T-helper 1 cell treated with Interleukin-12 subunit alpha and Interleukin-12 subunit beta and Interleukin-4 antibody, amounts not matched to agents 30 ng/mL and 1 ng/mL, for 36 hours (primary cell): ENCODE data around the gene INHBB. TPM values are rescaled to one million over a fixed set of nuclear protein-coding genes. Genes with fewer than 3 reads are reported as not detected.
"Not testable (repeated sequence)": the region's sequence is repeated elsewhere in the genome, so short reads cannot be mapped to it uniquely, and the experiment has no call there.

ENCODE experiments used
- intact Hi-C: fragments of 100-400 bp; cut with micrococcal nuclease; formaldehyde crosslinking; loops from one replicate; pipeline ENCODE4 v1.15.1; 2024
- total RNA-seq: library from RNA; stranded (reverse); gene quantifications from 2 replicates; pipeline ENCODE4 v1.2.3, GENCODE V29; 2022

Gene INHBB
- total RNA-seq, 1 donor from 2014 or later, result not detected

DNA sequence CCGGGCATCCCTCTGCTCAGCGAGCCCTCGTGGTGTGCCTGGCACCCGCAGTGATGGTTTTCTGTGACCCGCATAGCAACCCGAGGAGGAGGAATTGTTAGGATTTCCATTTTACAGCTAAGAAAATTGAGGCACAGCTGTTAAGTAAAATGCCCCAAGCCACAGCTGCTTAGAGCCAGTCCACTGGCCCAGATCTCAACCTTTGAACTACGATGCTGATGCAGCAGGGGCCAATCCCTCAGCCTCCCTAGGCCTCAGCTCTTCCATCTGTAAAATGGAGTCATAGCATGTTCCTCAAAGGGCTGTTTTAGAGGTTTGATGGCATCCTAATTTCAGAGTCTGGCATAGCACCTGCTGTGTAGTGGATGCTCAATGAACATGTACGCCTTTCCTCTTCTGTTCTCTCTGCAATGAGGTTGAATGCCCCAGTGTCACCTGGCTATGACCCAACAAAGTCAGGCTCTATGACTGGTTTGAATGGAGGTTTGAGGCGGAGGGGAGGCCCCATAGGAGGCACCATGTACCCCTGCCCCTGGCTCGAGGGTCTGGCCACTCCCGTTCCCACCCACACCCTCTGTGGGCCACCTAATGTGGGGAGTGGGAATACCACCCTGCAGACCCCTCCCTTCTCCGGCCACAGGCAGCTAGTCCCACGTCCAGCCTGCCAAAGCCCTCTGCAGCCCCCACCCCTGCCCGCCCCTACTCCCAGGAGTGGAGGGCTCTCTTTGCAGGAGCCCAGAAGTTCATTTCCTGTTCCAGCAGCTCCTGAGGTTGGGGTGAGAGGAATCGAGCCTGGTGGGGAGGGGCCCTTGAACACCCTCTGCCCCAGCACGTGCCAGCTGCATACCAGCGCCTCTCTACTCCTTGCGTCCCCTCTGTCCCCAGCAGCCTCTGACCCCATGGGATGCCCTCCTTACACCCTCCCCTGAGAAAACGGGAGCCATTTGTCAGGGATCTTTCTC is 31.0 kb downstream of the INHBB start:
- intact Hi-C loops, result no loop called here

GRCh38 chr2:120378605-120379004 is 32.7 kb downstream of the INHBB start:
- intact Hi-C loops, result no loop called here

- intact Hi-C loops, result no loop called here
Observed at GRCh38 chr2:120379916-120380893, 34.3 kb downstream of the INHBB start.

GRCh38 chr2:120381192-120381591 is 35.3 kb downstream of the INHBB start:
- intact Hi-C loops, result no loop called here

DNA sequence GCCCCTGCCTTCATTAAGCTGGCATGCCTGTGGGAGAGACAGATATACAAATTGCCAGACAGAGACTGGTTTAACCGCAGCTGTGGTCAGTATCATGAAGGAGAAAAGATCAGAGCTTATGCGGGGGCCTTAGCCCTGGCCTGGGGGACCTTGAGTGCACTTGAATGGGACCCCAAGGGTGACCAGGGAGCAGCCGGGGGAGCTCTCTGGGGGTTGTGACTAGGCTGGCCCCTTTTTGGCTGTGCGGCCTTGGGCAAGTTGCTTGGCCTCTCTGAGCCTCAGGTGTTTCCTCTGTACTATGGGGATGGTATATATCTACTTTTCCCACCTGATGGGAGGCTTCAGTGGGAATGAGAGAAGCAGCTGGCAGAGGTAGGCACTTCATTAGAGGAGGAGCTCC is 35.7 kb downstream of the INHBB start:
- intact Hi-C loops, result no loop called here

DNA sequence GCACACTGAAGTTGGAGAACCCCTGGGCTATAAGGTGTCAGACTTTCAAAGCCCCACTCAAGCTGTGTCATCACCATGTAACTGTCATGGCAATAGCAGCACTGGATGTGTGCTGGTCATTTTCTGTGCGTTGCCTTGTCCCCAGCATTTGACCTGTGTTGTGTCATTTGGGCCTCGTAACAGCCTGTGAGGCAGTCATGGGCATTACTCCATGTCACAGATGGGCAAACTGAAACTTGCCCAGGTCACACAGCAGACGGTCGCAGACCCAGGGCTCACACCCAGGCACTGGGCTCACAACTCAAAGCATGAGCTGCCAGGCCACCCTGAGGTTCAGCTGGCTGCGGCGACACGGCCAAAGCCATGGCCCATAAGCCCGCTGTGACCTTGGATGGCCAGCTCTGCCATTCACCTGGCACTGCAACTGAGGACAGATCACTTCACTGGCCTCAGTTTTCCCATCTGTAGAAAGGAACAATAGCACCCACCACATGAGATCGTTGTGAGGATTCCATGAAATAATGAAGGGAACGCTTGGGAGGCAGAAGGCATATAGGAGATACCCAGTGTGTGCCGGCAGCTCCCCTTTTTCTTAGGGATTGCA is 36.7 kb downstream of the INHBB start:
- intact Hi-C loops, result no loop called here

DNA sequence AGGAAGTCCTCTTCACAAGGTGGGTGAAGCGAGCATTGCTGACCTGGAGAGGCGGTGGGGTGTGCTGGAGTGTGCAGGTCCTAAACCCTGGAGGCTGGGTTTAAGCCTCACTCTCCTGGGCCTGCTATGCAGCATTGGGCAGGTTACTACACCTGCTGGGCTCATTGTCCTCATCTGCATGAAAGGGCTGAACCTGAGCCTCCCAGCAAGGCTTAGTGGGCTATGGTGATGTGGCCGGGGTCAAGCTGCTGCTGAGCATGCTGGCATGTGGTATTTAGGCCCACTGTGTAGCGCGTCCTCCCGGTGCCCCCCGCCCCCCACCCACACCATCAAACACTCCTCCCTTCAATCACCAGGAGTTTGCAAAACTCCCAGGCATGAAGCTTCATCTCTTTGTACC is 37.3 kb downstream of the INHBB start:
- intact Hi-C loops, result no loop called here

DNA sequence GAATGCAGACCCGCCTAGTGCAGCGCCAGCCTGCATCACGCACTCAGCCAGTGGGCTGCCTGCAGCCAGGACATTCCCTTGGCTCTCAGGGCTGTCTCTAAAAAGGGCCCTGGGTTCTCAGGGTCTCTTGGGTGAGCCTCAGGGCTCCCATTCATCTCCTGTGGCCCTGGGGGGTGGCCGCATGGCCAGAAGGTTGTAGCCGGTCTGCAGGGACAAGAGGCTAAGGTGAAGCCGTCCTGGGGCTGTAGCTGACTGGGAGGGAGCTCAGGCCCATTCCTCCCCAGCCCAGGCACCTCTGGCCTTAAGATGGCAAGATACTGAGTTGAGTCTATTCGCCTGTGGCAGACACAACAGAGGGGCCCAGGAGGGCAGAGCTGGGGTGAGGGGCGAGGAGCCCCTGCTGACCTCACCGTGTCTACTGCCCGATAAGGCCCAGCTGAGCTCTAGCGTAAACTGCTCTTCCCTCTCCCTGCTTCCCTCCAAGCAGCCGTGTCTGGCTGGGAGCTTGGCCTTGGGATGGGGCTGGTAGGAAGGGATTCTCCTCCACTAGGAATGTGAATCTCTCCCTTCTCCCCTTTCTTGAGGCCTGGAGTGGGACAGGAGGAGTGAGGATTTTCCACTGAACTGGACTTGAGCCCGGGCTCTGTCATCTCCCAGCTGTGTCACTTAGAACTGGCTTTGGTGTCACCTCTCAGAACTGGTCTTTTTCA is 37.9 kb downstream of the INHBB start:
- intact Hi-C loops, result no loop called here

DNA sequence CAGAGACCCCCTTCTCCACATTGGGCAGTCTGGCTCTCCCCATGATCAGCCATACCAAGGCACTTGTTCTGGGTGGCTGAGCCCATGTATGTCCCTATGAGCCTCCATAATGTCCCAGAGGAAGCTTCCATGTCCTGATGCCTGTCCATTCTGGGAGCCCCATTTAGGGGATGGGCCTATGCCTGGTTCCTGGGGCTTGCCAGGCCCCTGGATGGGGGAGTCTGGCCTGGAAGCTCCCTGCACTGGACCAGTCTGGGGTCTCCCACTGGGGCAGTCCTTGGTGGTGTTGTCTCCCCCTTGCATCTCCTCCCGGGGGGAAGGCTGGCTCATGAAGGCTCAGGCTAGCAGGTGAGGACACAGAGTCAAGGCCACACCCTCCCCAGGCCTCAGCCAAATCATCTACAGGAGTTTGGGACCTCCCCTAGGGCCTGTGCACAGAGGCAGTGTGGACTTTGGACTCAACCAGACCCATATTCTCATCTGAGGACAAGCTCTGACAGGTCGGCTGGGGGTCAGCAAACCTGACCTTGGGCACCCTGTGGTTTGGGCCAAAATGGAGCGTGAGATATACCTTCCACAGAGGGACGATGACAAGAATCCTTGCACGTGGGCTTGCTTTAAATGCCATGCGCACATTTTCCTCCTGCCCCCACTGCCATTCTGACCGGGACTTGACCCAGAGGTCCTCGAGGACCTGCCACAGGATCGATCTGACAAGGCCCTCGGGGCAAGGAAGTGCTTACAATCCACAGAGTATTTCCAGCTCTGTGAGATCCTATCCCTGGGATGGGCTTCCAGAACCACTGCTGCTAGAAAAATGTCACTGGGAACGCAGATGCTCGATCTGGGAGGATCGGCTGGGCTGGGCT is 38.8 kb downstream of the INHBB start:
- intact Hi-C loops, result no loop called here

- intact Hi-C loops, result no loop called here
Observed at GRCh38 chr2:120385355-120386127, 39.6 kb downstream of the INHBB start.

- intact Hi-C loops, result no loop called here
Observed at GRCh38 chr2:120388222-120389035, 42.5 kb downstream of the INHBB start.

GRCh38 chr2:120389036-120389391 is 43.1 kb downstream of the INHBB start:
- intact Hi-C loops, result no loop called here

DNA sequence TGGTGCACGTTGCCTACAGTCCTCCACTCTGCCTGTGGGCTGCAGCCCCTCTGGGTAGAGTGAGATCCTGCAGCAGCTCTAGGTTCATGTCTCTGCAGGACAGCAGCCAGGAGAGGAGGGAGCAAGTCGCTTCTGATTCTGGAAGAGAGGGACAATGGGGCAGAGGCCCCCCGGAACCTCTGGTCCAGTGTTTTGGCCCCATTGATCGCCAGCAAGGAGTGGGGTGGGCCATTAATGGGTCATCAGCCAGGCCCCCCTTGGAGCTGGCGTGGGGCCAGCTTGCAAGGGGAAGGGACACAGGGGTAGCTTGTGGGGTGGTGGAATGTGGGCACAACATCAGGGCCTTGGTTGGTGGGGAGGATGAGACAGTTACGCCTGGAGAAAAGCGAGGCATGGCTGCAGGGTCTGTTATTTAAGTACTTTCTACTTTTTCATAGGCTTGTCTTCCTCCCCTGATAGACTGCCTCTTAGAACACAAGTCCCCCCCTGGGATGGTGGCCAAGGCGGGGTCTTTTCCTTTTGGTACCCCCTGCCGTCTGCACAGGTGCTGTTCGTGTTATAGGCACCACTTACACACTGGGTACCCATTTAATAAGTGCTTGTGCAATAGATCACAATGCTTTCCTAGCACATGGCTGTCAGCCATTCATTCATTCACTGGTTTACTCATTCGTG is 44.6 kb downstream of the INHBB start:
- intact Hi-C loops, result no loop called here

GRCh38 chr2:120391382-120391781 is 45.4 kb downstream of the INHBB start:
- intact Hi-C loops, result not testable (repeated sequence)

DNA sequence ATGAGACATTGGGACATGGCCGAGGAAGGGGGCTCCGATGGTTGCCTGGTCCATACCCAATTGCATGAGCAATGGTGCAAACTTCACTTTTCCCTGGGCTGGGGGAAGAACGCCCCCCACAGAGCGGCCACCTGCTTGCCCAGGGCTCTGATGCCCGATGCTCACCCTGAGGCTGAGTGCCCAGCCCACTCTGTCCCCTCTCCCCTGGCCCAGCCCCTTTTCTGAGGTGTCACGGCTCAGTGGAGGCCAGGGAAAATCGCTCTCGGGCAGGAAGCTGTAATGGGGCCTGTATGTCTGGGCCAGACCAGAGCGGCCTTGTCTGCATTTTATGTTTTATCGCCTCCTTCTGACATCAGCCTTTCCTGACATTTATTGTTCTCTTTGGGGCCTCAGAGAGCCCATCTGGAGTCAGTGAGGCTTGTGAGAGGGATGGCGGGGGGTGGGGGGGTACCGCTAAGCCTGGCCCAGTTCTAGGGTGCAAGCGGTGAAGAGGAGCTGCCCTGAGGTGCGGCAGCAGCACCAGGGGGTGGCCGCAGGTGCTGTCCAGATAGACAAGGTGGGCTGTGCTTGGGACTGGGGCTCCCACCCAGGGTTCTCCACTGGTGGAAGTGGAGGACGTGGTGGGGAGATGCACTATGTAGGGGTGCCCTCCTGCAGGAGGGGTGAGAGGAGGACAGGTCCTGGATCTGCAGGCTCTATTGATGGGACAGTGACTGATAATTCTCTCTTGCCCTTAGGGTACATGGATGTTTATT is 46.2 kb downstream of the INHBB start:
- intact Hi-C loops, result no loop called here

GRCh38 chr2:120392923-120393322 is 47.0 kb downstream of the INHBB start:
- intact Hi-C loops, result no loop called here

DNA sequence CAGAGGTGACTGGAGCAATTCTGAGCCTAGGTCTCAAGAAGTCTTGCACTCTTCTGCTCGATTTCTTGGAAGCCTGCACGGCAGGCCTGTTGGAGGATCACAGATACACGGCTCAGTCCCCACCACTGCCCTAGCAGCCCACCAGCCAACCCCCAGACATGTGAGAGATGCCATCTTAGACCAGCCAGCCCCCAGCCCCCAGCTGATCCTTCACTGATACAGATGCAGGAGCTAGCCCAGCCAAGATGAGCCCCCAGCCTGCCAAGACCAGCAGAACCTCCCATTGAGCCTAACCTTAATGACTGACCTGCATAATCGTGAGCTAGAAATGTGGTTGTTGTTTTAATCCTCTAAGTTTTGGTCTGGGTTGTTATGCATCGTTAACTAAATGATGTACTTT is 47.5 kb downstream of the INHBB start:
- intact Hi-C loops, result no loop called here
